Body of pancreas (tissue), 4 donors: Measurements from ENCODE around the gene OTUB1. TPM values are rescaled to one million over a fixed set of nuclear protein-coding genes. Genes with fewer than 3 reads are reported as not detected.

Source experiments
- ATAC-seq: fragments of 150-250 bp; one replicate; pipeline ENCODE4 v1.9.1; 2016
- DNase-seq, 4 donors: peaks; one replicate each; pipeline ENCODE4 v3.0.0-alpha.2; 2019
- H3K27ac ChIP-seq, 4 donors: fragments of 200-600 bp; sonication (generic); 1 replicate in 3 of 4; 2 replicates in 1 of 4; pipeline versions ENCODE4 v1.5.1 to v1.6.1; 2016 to 2019; ENCODE audit warnings: mild to moderate bottlenecking in 1 of 4, mixed read lengths in 1 of 4, moderate library complexity in 1 of 4
- H3K27me3 ChIP-seq, 2 donors: fragments of 200-600 bp; sonication (generic); one replicate each; pipeline ENCODE4 v1.6.0; 2016; ENCODE audit warnings: mild to moderate bottlenecking in 1 of 2
- H3K36me3 ChIP-seq, 2 donors: fragments of 200-600 bp; sonication (generic); replicated peaks in 1 of 2; 2 replicates each; pipeline ENCODE4 v1.5.1; 2016; ENCODE audit warnings: low read depth in 2 of 2; ENCODE audit not compliant: insufficient read depth in 1 of 2
- H3K4me1 ChIP-seq: fragments of 200-600 bp; sonication (generic); one replicate; pipeline ENCODE4 v1.6.0; 2016
- H3K4me3 ChIP-seq, 2 donors: fragments of 200-600 bp; sonication (generic); 1 replicate in 1 of 2; 2 replicates in 1 of 2; pipeline ENCODE4 v1.5.1; 2016 to 2019
- H3K9me3 ChIP-seq, 3 donors: fragments of 200-600 bp; sonication (generic); 1 replicate in 2 of 3; 2 replicates in 1 of 3; pipeline ENCODE4 v1.5.1; 2016
- CTCF ChIP-seq, 7 experiments: fragments of 450-650 bp in 4 of 7; fragments of 200-600 bp in 3 of 7; sonication (generic) in 3 of 7; IDR thresholded peaks; one replicate each; pipeline ENCODE4 v1.5.1; 2016 to 2019; ENCODE audit warnings: antibody characterized with exemption in 7 of 7
- POLR2A ChIP-seq, 3 donors: fragments of 450-650 bp; IDR thresholded peaks; one replicate each; pipeline ENCODE4 v1.6.1; 2016; ENCODE audit warnings: antibody characterized with exemption in 3 of 3, mild to moderate bottlenecking in 2 of 3
- WGBS, 2 donors: methylation state at CpG; one replicate each; pipeline ENCODE4 v1.1.5; 2017; 5-methylcytosine and 5-hydroxymethylcytosine counted together
- intact Hi-C: fragments of 100-400 bp; cut with DNase I; formaldehyde crosslinking; loops from one replicate; pipeline ENCODE4 v1.15.1; 2023
- total RNA-seq, 2 donors: library from RNA; depleted of rRNA; stranded (reverse); fragments of >200 nt; gene quantifications; one replicate each; pipeline ENCODE4 v1.1.0, GENCODE V29; 2016

OTUB1 gene
- total RNA-seq, 2 donors from 2014 or later = 20.8 to 36.3 TPM

- H3K27ac ChIP-seq = peak overlapping the region; percentile 12 to 77 (median 68)
- H3K4me3 ChIP-seq = no peak overlapping the region
- no peaks in the 10 kb centered on the region for H3K9me3 ChIP-seq
- TF ChIP-seq POLR2A (IDR thresholded peaks at IDR 0.05) (no peak), CTCF (IDR thresholded peaks at IDR 0.05) (no peak)
- ATAC-seq (peak; percentile 2), DNase-seq (no peak)
- H3K4me1 ChIP-seq = peaks cover 50% of the 10 kb centered on the region
- intact Hi-C loops = no loop called here
- no peaks in the 10 kb centered on the region for H3K36me3 ChIP-seq
- 85 to 91% methylated on average over 20 to 24 of the region's 26 CpGs for WGBS, 2 donors
- H3K27me3 ChIP-seq = no peaks in the 10 kb centered on the region
Measured at GRCh38 chr11:64008283-64008913, 22.2 kb downstream of the OTUB1 start.

GRCh38 chr11:64008914-64009633 is 22.8 kb downstream of the OTUB1 start:
- DNase-seq = no peak
- ATAC-seq = no peak
- no peaks in the 10 kb centered on the region for H3K36me3 ChIP-seq
- TF ChIP-seq POLR2A (IDR thresholded peaks at IDR 0.05) (no peak), CTCF (IDR thresholded peaks at IDR 0.05) (no peak)
- WGBS, 2 donors = 68 to 83% methylated on average over 18 of the region's 18 CpGs
- intact Hi-C loops = no loop called here
- H3K9me3 ChIP-seq = no peaks in the 10 kb centered on the region
- H3K27ac ChIP-seq = peak overlapping the region in 3 of 4 donors; percentile 67 to 77 (median 68)
- no peak overlapping the region for H3K4me3 ChIP-seq
- H3K27me3 ChIP-seq = no peaks in the 10 kb centered on the region
- peaks cover 44% of the 10 kb centered on the region for H3K4me1 ChIP-seq

DNA sequence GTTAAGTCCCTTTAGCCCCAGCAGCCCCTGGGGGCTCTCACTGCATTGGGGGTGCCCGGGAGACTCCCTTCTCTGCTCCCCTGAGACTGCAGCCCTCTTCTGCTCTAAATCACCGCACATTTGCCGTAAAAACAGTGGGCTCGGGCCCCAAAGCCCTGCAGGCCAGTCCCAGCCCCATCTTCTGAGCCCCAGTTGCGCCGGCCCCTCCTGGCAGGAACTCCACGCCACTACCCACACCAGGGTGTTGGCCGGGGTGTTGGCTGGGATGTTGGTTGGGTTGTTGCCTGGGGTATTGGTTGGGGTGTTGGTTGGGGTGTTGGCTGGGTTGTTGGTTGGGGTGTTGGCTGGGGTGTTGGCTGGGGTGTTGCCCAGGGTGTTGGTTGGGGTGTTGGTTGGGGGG is 23.5 kb downstream of the OTUB1 start:
- Histone ChIP-seq H3K9me3 (no peaks in the 10 kb centered on the region), H3K4me3 (no peak overlapping the region), H3K27ac (peak overlapping the region in 2 of 4 donors; percentile 67 to 77), H3K4me1 (peaks cover 39% of the 10 kb centered on the region), H3K36me3 (no peaks in the 10 kb centered on the region), H3K27me3 (no peaks in the 10 kb centered on the region)
- no peak for TF ChIP-seq CTCF (IDR thresholded peaks at IDR 0.05)
- TF ChIP-seq POLR2A (IDR thresholded peaks at IDR 0.05) = no peak
- intact Hi-C loops = no loop called here
- ATAC-seq (no peak), DNase-seq (no peak)
- 95 to 97% methylated on average over 7 of the region's 8 CpGs for WGBS, 2 donors

DNA sequence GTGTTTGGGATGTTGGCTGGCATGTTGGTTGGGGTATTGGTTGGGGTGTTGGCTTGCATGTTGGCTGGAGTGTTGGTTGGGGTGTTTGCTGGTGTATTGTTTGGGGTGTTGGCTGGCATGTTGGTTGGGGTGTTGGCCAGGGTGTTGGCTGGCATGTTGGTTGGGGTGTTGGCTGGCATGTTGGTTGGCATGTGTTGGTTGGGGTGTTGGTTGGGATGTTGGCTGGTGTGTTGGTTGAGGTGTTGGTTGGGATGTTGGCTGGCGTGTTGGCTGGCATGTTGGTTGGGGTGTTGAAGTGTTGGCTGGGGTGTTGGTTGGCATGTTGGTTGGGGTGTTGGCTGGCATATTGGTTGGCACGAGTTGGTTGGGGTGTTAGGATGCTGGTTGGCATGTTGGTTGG is 24.5 kb downstream of the OTUB1 start:
- H3K27ac ChIP-seq = no peak overlapping the region
- H3K4me1 ChIP-seq = peaks cover 32% of the 10 kb centered on the region
- no peaks in the 10 kb centered on the region for H3K27me3 ChIP-seq
- intact Hi-C loops = no loop called here
- ATAC-seq = no peak
- WGBS, 2 donors = 94 to 97% methylated on average over 2 of the region's 2 CpGs
- H3K36me3 ChIP-seq = no peaks in the 10 kb centered on the region
- TF ChIP-seq CTCF (IDR thresholded peaks at IDR 0.05) (no peak), POLR2A (IDR thresholded peaks at IDR 0.05) (no peak)
- H3K9me3 ChIP-seq = no peaks in the 10 kb centered on the region
- H3K4me3 ChIP-seq = no peak overlapping the region
- DNase-seq = no peak
